Fibroblast of pulmonary artery (primary cell): ENCODE results near the gene GATA5.

Experiments
- DNase-seq: peaks from one replicate; pipeline ENCODE4 v3.0.0-alpha.2; 2010; ENCODE audit warnings: low read depth
- H3K4me3 ChIP-seq: replicated peaks from 2 replicates; pipeline ENCODE4 v1.5.1; 2011; ENCODE audit warnings: low read depth, mild to moderate bottlenecking, control low read depth, low read length, moderate library complexity
- CTCF ChIP-seq: IDR thresholded peaks from 2 replicates; pipeline ENCODE4 v1.5.1; 2011; ENCODE audit warnings: mild to moderate bottlenecking, control low read depth, low read length, inconsistent platforms; ENCODE audit errors: missing control alignments

GATA5 gene

GRCh38 chr20:62445553-62446340 lies 30.0 kb downstream of the GATA5 start:
- no peak for DNase-seq
- H3K4me3 ChIP-seq: no peak overlapping the region
- no peak for TF ChIP-seq CTCF

- H3K4me3 ChIP-seq: no peak overlapping the region
- TF ChIP-seq CTCF: no peak
- no peak for DNase-seq
Observed at GRCh38 chr20:62444286-62444685, 31.5 kb downstream of the GATA5 start.

- no peak overlapping the region for H3K4me3 ChIP-seq
- no peak for DNase-seq
- TF ChIP-seq CTCF: no peak
Observed at GRCh38 chr20:62441987-62442539, 33.7 kb downstream of the GATA5 start.

GRCh38 chr20:62439218-62439617 lies 36.6 kb downstream of the GATA5 start:
- no peak overlapping the region for H3K4me3 ChIP-seq
- DNase-seq: no peak
- no peak for TF ChIP-seq CTCF

- no peak for TF ChIP-seq CTCF
- no peak for DNase-seq
- H3K4me3 ChIP-seq: no peak overlapping the region
Observed at GRCh38 chr20:62437927-62438326, 37.9 kb downstream of the GATA5 start.

- no peak overlapping the region for H3K4me3 ChIP-seq
- no peak for TF ChIP-seq CTCF
- no peak for DNase-seq
Observed at GRCh38 chr20:62437496-62437895, 38.3 kb downstream of the GATA5 start.

- no peak overlapping the region for H3K4me3 ChIP-seq
- TF ChIP-seq CTCF: no peak
- no peak for DNase-seq
Observed at GRCh38 chr20:62436692-62437091, 39.1 kb downstream of the GATA5 start.
